DMS79 (cell line): ENCODE measurements around the gene SKP1.
"Not testable (repeated sequence)": the region's sequence is repeated elsewhere in the genome, so short reads cannot be mapped to it uniquely, and the experiment has no call there.

Source experiments
- DNase-seq: peaks from one replicate; lab custom pipeline; 2025; lab: John Stamatoyannopoulos, UW

SKP1 gene

GRCh38 chr5:134176511-134177368 is at the start of gene SKP1:
Gene SKP1 (minus strand): TSS chr5:134176950. CDS start chr5:134174022, 2,928 bp downstream.
- DNase-seq = peak; percentile 11

- peak; percentile 80 for DNase-seq
Measured at GRCh38 chr5:134225780-134226440, 49.2 kb upstream of the SKP1 start, which contains the start of gene PPP2CA. Gene PPP2CA (minus strand): TSS chr5:134226073. CDS start chr5:134225861, 212 bp downstream.

- no peak for DNase-seq
Measured at GRCh38 chr5:134224888-134225779, 48.4 kb upstream of the SKP1 start.

- DNase-seq = no peak
Measured at GRCh38 chr5:134223406-134224248, 46.9 kb upstream of the SKP1 start.

GRCh38 chr5:134221690-134222089 is 44.9 kb upstream of the SKP1 start:
- DNase-seq = not testable (repeated sequence)

GRCh38 chr5:134215757-134216156 is 39.0 kb upstream of the SKP1 start:
- no peak for DNase-seq

GRCh38 chr5:134211263-134212031 is 34.7 kb upstream of the SKP1 start:
- not testable (repeated sequence) for DNase-seq

- no peak for DNase-seq
Measured at GRCh38 chr5:134209477-134210245, 32.9 kb upstream of the SKP1 start.

GRCh38 chr5:134207696-134208095 is 30.9 kb upstream of the SKP1 start:
- no peak for DNase-seq

GRCh38 chr5:134206627-134207160 is 29.9 kb upstream of the SKP1 start:
- no peak for DNase-seq

- DNase-seq = no peak
Measured at GRCh38 chr5:134204575-134204974, 27.8 kb upstream of the SKP1 start.

GRCh38 chr5:134203630-134204029 is 26.9 kb upstream of the SKP1 start:
- no peak for DNase-seq

- no peak for DNase-seq
Measured at GRCh38 chr5:134195666-134196065, 18.9 kb upstream of the SKP1 start.

GRCh38 chr5:134189031-134189430 is 12.3 kb upstream of the SKP1 start:
- no peak for DNase-seq

GRCh38 chr5:134188092-134188491 is 11.3 kb upstream of the SKP1 start:
- DNase-seq = no peak

GRCh38 chr5:134184155-134185135 is 7.7 kb upstream of the SKP1 start:
- no peak for DNase-seq

GRCh38 chr5:134183481-134183880 is 6.7 kb upstream of the SKP1 start:
- DNase-seq = no peak

- no peak for DNase-seq
Measured at GRCh38 chr5:134178096-134178419, 1.3 kb upstream of the SKP1 start.
